Activated naive CD4-positive, alpha-beta T cell treated with anti-CD3 and anti-CD28 coated beads for 36 hours (primary cell): ENCODE measurements around the gene MAD1L1. TPM values are rescaled to one million over a fixed set of nuclear protein-coding genes. Genes with fewer than 3 reads are reported as not detected.

Experiments
- CTCF ChIA-PET: fragments of 350-600 bp; sonication (Branson Sonifier 250); formaldehyde crosslinking; loops from one replicate; lab custom pipeline; 2021; ENCODE audit warnings: antibody characterized with exemption; lab: Charles Lee
- DNase-seq: peaks from one replicate; pipeline ENCODE4 v3.0.0-alpha.2; 2020
- H3K27ac Mint-ChIP-seq: one replicate; pipeline ENCODE4 v1.8.0; 2021; ENCODE audit warnings: mild to moderate bottlenecking, mixed read lengths
- H3K27me3 Mint-ChIP-seq: one replicate; pipeline ENCODE4 v1.8.0; 2021; ENCODE audit warnings: low read depth, mixed read lengths
- H3K36me3 Mint-ChIP-seq: one replicate; pipeline ENCODE4 v1.8.0; 2021; ENCODE audit warnings: low read depth, mixed read lengths
- H3K4me1 Mint-ChIP-seq: one replicate; pipeline ENCODE4 v1.8.0; 2021; ENCODE audit warnings: low read depth, mixed read lengths
- H3K4me3 Mint-ChIP-seq: one replicate; pipeline ENCODE4 v1.8.0; 2021; ENCODE audit warnings: mild to moderate bottlenecking, moderate library complexity, mixed read lengths
- H3K9me3 Mint-ChIP-seq: one replicate; pipeline ENCODE4 v1.8.0; 2021; ENCODE audit warnings: mixed read lengths
- intact Hi-C: fragments of 100-400 bp; cut with micrococcal nuclease; formaldehyde crosslinking; loops from one replicate; pipeline ENCODE4 v1.15.1; 2023
- total RNA-seq, 2 experiments: library from RNA; stranded (reverse); gene quantifications; one replicate each; pipeline ENCODE4 v1.2.3, GENCODE V29; 2021

The MAD1L1 gene
- total RNA-seq, 2 experiments from 2014 or later, result 37.5 to 40.2 TPM

- H3K27me3 Mint-ChIP-seq, result no peaks in the 10 kb centered on the region
- H3K4me1 Mint-ChIP-seq, result peaks cover 30% of the 10 kb centered on the region
- no peak overlapping the region for H3K27ac Mint-ChIP-seq
- no peak for DNase-seq
- intact Hi-C loops, result no loop called here
- no peak overlapping the region for H3K4me3 Mint-ChIP-seq
- no peaks in the 10 kb centered on the region for H3K9me3 Mint-ChIP-seq
- CTCF ChIA-PET, result no interaction called here
- H3K36me3 Mint-ChIP-seq, result peaks cover 2% of the 10 kb centered on the region
These were observed 143.9 kb downstream of the MAD1L1 start for GRCh38 chr7:2088801-2089200.

GRCh38 chr7:2087744-2088143 lies 145.0 kb downstream of the MAD1L1 start:
- CTCF ChIA-PET, result no interaction called here
- Mint-ChIP-seq H3K27me3 (no peaks in the 10 kb centered on the region), H3K27ac (no peak overlapping the region), H3K4me1 (peaks cover 31% of the 10 kb centered on the region), H3K9me3 (no peaks in the 10 kb centered on the region), H3K36me3 (peaks cover 2% of the 10 kb centered on the region), H3K4me3 (no peak overlapping the region)
- intact Hi-C loops, result no loop called here
- no peak for DNase-seq

- CTCF ChIA-PET, result no interaction called here
- intact Hi-C loops, result no loop called here
- peaks cover 31% of the 10 kb centered on the region for H3K4me1 Mint-ChIP-seq
- no peak overlapping the region for H3K27ac Mint-ChIP-seq
- no peaks in the 10 kb centered on the region for H3K27me3 Mint-ChIP-seq
- no peak overlapping the region for H3K4me3 Mint-ChIP-seq
- peaks cover 2% of the 10 kb centered on the region for H3K36me3 Mint-ChIP-seq
- DNase-seq, result no peak
- no peaks in the 10 kb centered on the region for H3K9me3 Mint-ChIP-seq
These were observed 146.5 kb downstream of the MAD1L1 start for GRCh38 chr7:2086229-2086628.

- no peaks in the 10 kb centered on the region for H3K27me3 Mint-ChIP-seq
- CTCF ChIA-PET, result no interaction called here
- no peak overlapping the region for H3K4me3 Mint-ChIP-seq
- H3K9me3 Mint-ChIP-seq, result no peaks in the 10 kb centered on the region
- DNase-seq, result no peak
- H3K4me1 Mint-ChIP-seq, result peaks cover 31% of the 10 kb centered on the region
- intact Hi-C loops, result no loop called here
- no peak overlapping the region for H3K27ac Mint-ChIP-seq
- peaks cover 2% of the 10 kb centered on the region for H3K36me3 Mint-ChIP-seq
These were observed 146.9 kb downstream of the MAD1L1 start for GRCh38 chr7:2085804-2086203.

GRCh38 chr7:2084781-2085505 lies 147.8 kb downstream of the MAD1L1 start:
- H3K36me3 Mint-ChIP-seq, result peaks cover 2% of the 10 kb centered on the region
- peaks cover 31% of the 10 kb centered on the region for H3K4me1 Mint-ChIP-seq
- intact Hi-C loops, result no loop called here
- no peaks in the 10 kb centered on the region for H3K27me3 Mint-ChIP-seq
- no peak overlapping the region for H3K4me3 Mint-ChIP-seq
- H3K9me3 Mint-ChIP-seq, result no peaks in the 10 kb centered on the region
- DNase-seq, result no peak
- CTCF ChIA-PET, result interaction anchor here (0.6 kb wide), 1 partner anchor 28 kb away, joined by 3 read pairs; no protein-coding TSS in a partner anchor
- no peak overlapping the region for H3K27ac Mint-ChIP-seq

GRCh38 chr7:2084331-2084730 lies 148.4 kb downstream of the MAD1L1 start:
- peaks cover 36% of the 10 kb centered on the region for H3K4me1 Mint-ChIP-seq
- intact Hi-C loops, result no loop called here
- H3K4me3 Mint-ChIP-seq, result no peak overlapping the region
- no peaks in the 10 kb centered on the region for H3K27me3 Mint-ChIP-seq
- H3K9me3 Mint-ChIP-seq, result no peaks in the 10 kb centered on the region
- peaks cover 2% of the 10 kb centered on the region for H3K36me3 Mint-ChIP-seq
- peak; percentile 25 for DNase-seq
- CTCF ChIA-PET, result interaction anchor here (0.6 kb wide), 1 partner anchor 64 kb away, joined by 4 read pairs; no protein-coding TSS in a partner anchor
- no peak overlapping the region for H3K27ac Mint-ChIP-seq

GRCh38 chr7:2083362-2083761 lies 149.4 kb downstream of the MAD1L1 start:
- Mint-ChIP-seq H3K27ac (no peak overlapping the region), H3K9me3 (no peaks in the 10 kb centered on the region), H3K27me3 (no peaks in the 10 kb centered on the region), H3K4me1 (peaks cover 35% of the 10 kb centered on the region), H3K4me3 (no peak overlapping the region), H3K36me3 (peaks cover 2% of the 10 kb centered on the region)
- CTCF ChIA-PET, result no interaction called here
- intact Hi-C loops, result no loop called here
- DNase-seq, result no peak

GRCh38 chr7:2082139-2082998 lies 150.4 kb downstream of the MAD1L1 start:
- no peaks in the 10 kb centered on the region for H3K9me3 Mint-ChIP-seq
- H3K27ac Mint-ChIP-seq, result no peak overlapping the region
- H3K4me3 Mint-ChIP-seq, result no peak overlapping the region
- peaks cover 2% of the 10 kb centered on the region for H3K36me3 Mint-ChIP-seq
- no peak for DNase-seq
- intact Hi-C loops, result no loop called here
- H3K27me3 Mint-ChIP-seq, result no peaks in the 10 kb centered on the region
- CTCF ChIA-PET, result no interaction called here
- H3K4me1 Mint-ChIP-seq, result peaks cover 27% of the 10 kb centered on the region

- H3K36me3 Mint-ChIP-seq, result peaks cover 2% of the 10 kb centered on the region
- peaks cover 22% of the 10 kb centered on the region for H3K4me1 Mint-ChIP-seq
- H3K27me3 Mint-ChIP-seq, result no peaks in the 10 kb centered on the region
- no peak overlapping the region for H3K27ac Mint-ChIP-seq
- DNase-seq, result no peak
- no peak overlapping the region for H3K4me3 Mint-ChIP-seq
- CTCF ChIA-PET, result no interaction called here
- intact Hi-C loops, result no loop called here
- no peaks in the 10 kb centered on the region for H3K9me3 Mint-ChIP-seq
These were observed 151.1 kb downstream of the MAD1L1 start for GRCh38 chr7:2081526-2082135.

- Mint-ChIP-seq H3K9me3 (no peaks in the 10 kb centered on the region), H3K4me3 (no peak overlapping the region), H3K36me3 (peaks cover 2% of the 10 kb centered on the region), H3K27me3 (no peaks in the 10 kb centered on the region), H3K27ac (no peak overlapping the region), H3K4me1 (peaks cover 21% of the 10 kb centered on the region)
- no peak for DNase-seq
- intact Hi-C loops, result no loop called here
- CTCF ChIA-PET, result interaction anchor here (0.7 kb wide), 1 partner anchor 21 kb away, joined by 3 read pairs; no protein-coding TSS in a partner anchor
These were observed 152.3 kb downstream of the MAD1L1 start for GRCh38 chr7:2080477-2080876.

- H3K27me3 Mint-ChIP-seq, result no peaks in the 10 kb centered on the region
- CTCF ChIA-PET, result interaction anchor here (0.7 kb wide), 1 partner anchor 21 kb away, joined by 3 read pairs; no protein-coding TSS in a partner anchor
- intact Hi-C loops, result no loop called here
- no peak for DNase-seq
- peaks cover 17% of the 10 kb centered on the region for H3K4me1 Mint-ChIP-seq
- no peak overlapping the region for H3K27ac Mint-ChIP-seq
- H3K4me3 Mint-ChIP-seq, result no peak overlapping the region
- H3K9me3 Mint-ChIP-seq, result no peaks in the 10 kb centered on the region
- peaks cover 2% of the 10 kb centered on the region for H3K36me3 Mint-ChIP-seq
These were observed 152.7 kb downstream of the MAD1L1 start for GRCh38 chr7:2080060-2080387.

GRCh38 chr7:2079332-2080059 lies 153.2 kb downstream of the MAD1L1 start:
- Mint-ChIP-seq H3K4me1 (peaks cover 12% of the 10 kb centered on the region), H3K9me3 (no peaks in the 10 kb centered on the region), H3K27ac (peak overlapping the region; percentile 18), H3K36me3 (no peaks in the 10 kb centered on the region), H3K27me3 (no peaks in the 10 kb centered on the region), H3K4me3 (no peak overlapping the region)
- CTCF ChIA-PET, result no interaction called here
- intact Hi-C loops, result no loop called here
- DNase-seq, result no peak
